ENCODE measurements around the gene ADAMTSL3.
"Not testable (repeated sequence)": the region's sequence is repeated elsewhere in the genome, so short reads cannot be mapped to it uniquely, and the experiment has no call there.

ADAMTSL3 gene

GRCh38 chr15:83745771-83746170 lies 91.8 kb downstream of the ADAMTSL3 start:
- DNase-seq (ENCODE audit: low read depth in 2 of 2) = no peak

GRCh38 chr15:83746231-83746630 lies 92.3 kb downstream of the ADAMTSL3 start:
- no peak for DNase-seq (ENCODE audit: low read depth in 2 of 2)

- DNase-seq (ENCODE audit: low read depth in 2 of 2) = no peak
Observed at GRCh38 chr15:83747050-83747717, 93.3 kb downstream of the ADAMTSL3 start.

GRCh38 chr15:83747718-83748110 lies 93.8 kb downstream of the ADAMTSL3 start:
- no peak for DNase-seq (ENCODE audit: low read depth in 2 of 2)

- DNase-seq (ENCODE audit: low read depth in 2 of 2) = no peak
Observed at GRCh38 chr15:83753872-83754493, 100.1 kb downstream of the ADAMTSL3 start.

GRCh38 chr15:83757291-83757690 lies 103.4 kb downstream of the ADAMTSL3 start:
- DNase-seq (ENCODE audit: low read depth in 2 of 2) = not testable (repeated sequence)

GRCh38 chr15:83762367-83762766 lies 108.4 kb downstream of the ADAMTSL3 start:
- DNase-seq (ENCODE audit: low read depth in 2 of 2) = no peak

- no peak for DNase-seq (ENCODE audit: low read depth in 2 of 2)
Observed at GRCh38 chr15:83764201-83764838, 110.4 kb downstream of the ADAMTSL3 start.

GRCh38 chr15:83766339-83766738 lies 112.4 kb downstream of the ADAMTSL3 start:
- no peak for DNase-seq (ENCODE audit: low read depth in 2 of 2)

GRCh38 chr15:83767741-83768140 lies 113.8 kb downstream of the ADAMTSL3 start:
- DNase-seq (ENCODE audit: low read depth in 2 of 2) = no peak

GRCh38 chr15:83769411-83769999 lies 115.6 kb downstream of the ADAMTSL3 start:
- DNase-seq (ENCODE audit: low read depth in 2 of 2) = no peak

GRCh38 chr15:83775738-83776137 lies 121.8 kb downstream of the ADAMTSL3 start:
- no peak for DNase-seq (ENCODE audit: low read depth in 2 of 2)

GRCh38 chr15:83776986-83777385 lies 123.1 kb downstream of the ADAMTSL3 start:
- DNase-seq (ENCODE audit: low read depth in 2 of 2) = no peak

- DNase-seq (ENCODE audit: low read depth in 2 of 2) = no peak
Observed at GRCh38 chr15:83783227-83783626, 129.3 kb downstream of the ADAMTSL3 start.

- DNase-seq (ENCODE audit: low read depth in 2 of 2) = no peak
Observed at GRCh38 chr15:83784975-83785374, 131.1 kb downstream of the ADAMTSL3 start.

- DNase-seq (ENCODE audit: low read depth in 2 of 2) = no peak
Observed at GRCh38 chr15:83786336-83786735, 132.4 kb downstream of the ADAMTSL3 start.

- DNase-seq (ENCODE audit: low read depth in 2 of 2) = no peak
Observed at GRCh38 chr15:83793069-83793468, 139.1 kb downstream of the ADAMTSL3 start.

GRCh38 chr15:83794209-83794608 lies 140.3 kb downstream of the ADAMTSL3 start:
- DNase-seq (ENCODE audit: low read depth in 2 of 2) = no peak

- DNase-seq (ENCODE audit: low read depth in 2 of 2) = no peak
Observed at GRCh38 chr15:83809345-83809744, 155.4 kb downstream of the ADAMTSL3 start.

GRCh38 chr15:83810110-83810509 lies 156.2 kb downstream of the ADAMTSL3 start:
- DNase-seq (ENCODE audit: low read depth in 2 of 2) = no peak

GRCh38 chr15:83813682-83814081 lies 159.8 kb downstream of the ADAMTSL3 start:
- no peak for DNase-seq (ENCODE audit: low read depth in 2 of 2)

GRCh38 chr15:83815506-83815905 lies 161.6 kb downstream of the ADAMTSL3 start:
- no peak for DNase-seq (ENCODE audit: low read depth in 2 of 2)

Measured in stimulated activated CD8-positive, alpha-beta memory T cell treated with anti-CD3 and anti-CD28 coated beads, Interleukin-2, amount 100 ng/mL, for 1 hour (primary cell).